GM13977 (cell line): ENCODE results near the gene RPP14.
A peak's percentile ranks its signal among the peaks of the same experiment; 100 is the strongest.

Experiments used
- DNase-seq: peaks from one replicate; pipeline ENCODE4 v3.0.0; 2012; ENCODE audit warnings: low spot score
- in situ Hi-C: fragments of 300-500 bp; cut with MboI; formaldehyde crosslinking; loops from one replicate; pipeline ENCODE4 v1.12.0; 2022; ENCODE audit warnings: low sequenced_read_pairs, low pct_unique_long_range_greater_than_20kb, mixed read lengths, inconsistent platforms; ENCODE audit not compliant: unreplicated experiment
- TF ChIP-seq, protein P1 (sequence below): IDR thresholded peaks from 2 replicates; pipeline ENCODE4 v1.5.1; 2012; ENCODE audit warnings: mild to moderate bottlenecking, control low read depth; ENCODE audit not compliant: insufficient read depth; ENCODE audit errors: extremely low read depth, missing control alignments

Gene RPP14

DNA sequence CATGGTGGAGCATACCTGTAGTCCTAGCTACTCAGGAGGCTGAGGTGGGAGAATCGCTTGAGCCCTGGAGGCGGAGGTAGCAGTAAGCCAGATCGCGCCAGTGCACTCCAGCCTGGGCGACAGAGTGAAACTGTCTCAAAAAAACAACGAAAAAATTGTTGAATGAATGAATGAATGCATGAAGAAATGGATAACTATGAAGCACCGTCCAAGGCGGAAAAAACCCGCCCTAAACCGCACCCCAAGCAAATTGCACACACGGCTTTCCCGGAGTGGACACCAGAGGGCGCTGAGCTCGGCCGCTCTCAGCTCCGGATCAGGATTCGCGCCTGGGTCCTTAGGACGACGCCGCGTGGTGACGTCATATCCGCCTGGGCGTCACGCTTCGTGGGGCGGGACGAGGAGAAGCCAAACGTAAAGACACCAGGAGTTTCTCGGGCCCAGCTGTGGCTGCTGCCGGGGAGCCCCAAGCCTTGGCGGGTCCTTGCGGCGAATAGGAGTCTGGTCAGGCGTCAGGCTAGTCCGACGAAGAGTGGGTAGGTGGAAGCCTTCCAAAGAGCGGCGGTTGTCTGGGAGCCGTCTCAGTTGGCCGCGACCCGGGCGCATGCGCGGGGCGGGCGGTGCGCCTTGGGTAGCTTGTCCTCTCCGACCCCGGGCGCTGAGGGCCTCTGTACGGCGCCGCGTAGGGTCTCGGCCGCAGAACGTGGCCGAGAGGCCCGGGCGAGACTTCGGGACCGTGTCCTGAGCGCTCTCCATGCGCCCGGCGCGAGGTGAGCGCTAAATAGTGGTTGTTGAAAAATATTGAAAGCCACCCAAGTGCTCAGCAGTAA is at the start of gene RPP14, which contains the start of gene HTD2:
TSS of gene RPP14 (plus strand) at position 364 of the 830 bp plus-strand sequence. CDS start 4,085 bp downstream, outside the sequence.
TSS of gene HTD2 (plus strand) at position 639 of the 830 bp plus-strand sequence. CDS start 11,094 bp downstream, outside the sequence.
- in situ Hi-C loops: loop anchor here (25.0 kb wide), 2 partner anchors 294 to 331 kb away; partner anchors contain the start of gene FLNB
- peak; percentile 94 for DNase-seq
- TF ChIP-seq, protein P1, sequence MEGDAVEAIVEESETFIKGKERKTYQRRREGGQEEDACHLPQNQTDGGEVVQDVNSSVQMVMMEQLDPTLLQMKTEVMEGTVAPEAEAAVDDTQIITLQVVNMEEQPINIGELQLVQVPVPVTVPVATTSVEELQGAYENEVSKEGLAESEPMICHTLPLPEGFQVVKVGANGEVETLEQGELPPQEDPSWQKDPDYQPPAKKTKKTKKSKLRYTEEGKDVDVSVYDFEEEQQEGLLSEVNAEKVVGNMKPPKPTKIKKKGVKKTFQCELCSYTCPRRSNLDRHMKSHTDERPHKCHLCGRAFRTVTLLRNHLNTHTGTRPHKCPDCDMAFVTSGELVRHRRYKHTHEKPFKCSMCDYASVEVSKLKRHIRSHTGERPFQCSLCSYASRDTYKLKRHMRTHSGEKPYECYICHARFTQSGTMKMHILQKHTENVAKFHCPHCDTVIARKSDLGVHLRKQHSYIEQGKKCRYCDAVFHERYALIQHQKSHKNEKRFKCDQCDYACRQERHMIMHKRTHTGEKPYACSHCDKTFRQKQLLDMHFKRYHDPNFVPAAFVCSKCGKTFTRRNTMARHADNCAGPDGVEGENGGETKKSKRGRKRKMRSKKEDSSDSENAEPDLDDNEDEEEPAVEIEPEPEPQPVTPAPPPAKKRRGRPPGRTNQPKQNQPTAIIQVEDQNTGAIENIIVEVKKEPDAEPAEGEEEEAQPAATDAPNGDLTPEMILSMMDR: peak; percentile 95

DNA sequence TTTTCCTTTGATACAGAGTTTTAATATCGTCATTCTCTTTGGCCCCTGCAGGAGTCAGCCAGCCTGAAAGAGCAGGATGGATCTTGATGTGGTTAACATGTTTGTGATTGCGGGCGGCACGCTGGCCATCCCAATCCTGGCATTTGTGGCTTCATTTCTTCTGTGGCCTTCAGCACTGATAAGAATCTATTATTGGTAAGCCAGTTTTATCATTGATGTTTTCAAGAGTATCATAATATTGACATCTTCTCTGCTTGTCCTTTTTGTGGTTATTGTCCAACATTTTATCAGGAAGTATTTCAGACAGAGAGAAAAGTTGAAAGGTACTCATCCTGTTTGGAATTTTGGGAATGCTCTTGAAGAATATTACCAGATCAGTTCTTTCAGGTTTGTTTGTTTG is 49.5 kb upstream of the RPP14 start:
- TF ChIP-seq, protein P1: no peak
- DNase-seq: no peak
- in situ Hi-C loops: no loop called here

DNA sequence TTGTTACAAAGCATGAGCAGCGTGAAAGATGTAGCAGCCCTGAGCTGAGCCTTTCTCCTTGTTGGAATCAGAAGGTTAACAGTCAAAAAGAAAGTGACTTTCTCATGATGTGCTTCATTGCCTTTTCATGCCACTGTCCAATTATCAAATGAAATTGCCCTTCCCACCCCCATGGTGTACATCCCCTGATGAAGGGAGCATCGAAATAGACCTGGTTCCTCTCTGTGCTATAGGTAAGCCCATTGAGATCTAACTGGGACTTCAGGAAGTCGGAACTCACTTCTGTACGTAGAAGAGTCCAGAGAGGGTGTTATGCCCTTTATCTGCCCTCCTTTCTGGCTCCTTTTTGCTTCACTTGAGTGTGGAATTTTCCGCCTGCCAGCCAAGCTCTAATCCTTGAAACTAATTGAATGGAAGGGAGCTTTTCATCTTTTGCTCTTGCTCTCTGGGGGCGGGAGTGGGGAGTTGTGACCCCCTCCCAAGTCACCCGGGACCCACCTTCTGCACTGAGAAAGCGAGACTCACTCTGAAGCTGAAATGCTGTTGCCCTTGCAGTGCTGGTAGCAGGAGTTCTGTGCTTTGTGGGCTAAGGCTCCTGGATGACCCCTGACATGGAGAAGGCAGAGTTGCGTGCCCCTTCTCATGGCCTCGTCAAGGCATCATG is 47.5 kb upstream of the RPP14 start:
- in situ Hi-C loops: no loop called here
- no peak for DNase-seq
- TF ChIP-seq, protein P1: no peak

DNA sequence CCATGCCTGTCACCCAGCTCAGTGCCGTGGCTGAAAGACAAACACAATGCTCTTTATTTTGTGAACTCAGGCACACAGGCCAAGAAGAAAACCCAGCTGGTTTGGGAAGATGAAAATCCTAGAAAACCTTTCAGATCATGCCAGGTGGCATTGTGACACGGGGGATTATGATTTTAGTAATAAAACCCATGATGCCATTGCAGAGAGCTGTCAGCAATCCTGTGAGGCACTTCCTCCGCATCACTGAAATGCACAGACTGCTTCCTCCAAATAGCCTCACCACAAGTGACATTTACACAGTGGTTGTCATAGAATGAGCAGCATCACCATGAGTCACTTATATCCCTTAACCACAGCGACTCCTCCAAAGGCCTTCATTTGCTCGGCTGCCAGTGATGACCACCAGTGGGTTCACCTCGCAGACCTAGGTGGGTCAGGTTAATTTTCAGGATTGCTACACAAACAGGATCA is 45.7 kb upstream of the RPP14 start:
- TF ChIP-seq, protein P1: no peak
- no peak for DNase-seq
- in situ Hi-C loops: no loop called here

DNA sequence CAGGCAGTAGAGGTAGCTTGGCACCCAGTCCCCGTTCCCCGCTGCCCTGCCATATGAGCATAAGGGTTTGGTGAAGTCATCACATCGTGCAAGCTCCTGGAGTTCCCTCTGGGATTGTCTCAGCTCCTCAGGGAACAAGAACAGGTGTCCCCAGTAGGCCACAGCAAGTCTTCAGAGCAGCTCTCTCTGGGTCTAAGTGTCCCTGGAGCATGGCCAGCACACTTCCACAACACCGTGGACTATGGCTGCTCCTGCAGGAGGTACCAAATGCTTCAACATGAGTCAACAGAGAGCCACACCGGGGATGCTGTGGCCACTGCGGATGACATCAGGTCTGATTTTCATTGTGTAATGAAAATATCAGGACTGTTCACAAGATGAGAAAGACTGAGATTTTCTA is 45.3 kb upstream of the RPP14 start:
- DNase-seq: no peak
- TF ChIP-seq, protein P1: no peak
- in situ Hi-C loops: no loop called here

DNA sequence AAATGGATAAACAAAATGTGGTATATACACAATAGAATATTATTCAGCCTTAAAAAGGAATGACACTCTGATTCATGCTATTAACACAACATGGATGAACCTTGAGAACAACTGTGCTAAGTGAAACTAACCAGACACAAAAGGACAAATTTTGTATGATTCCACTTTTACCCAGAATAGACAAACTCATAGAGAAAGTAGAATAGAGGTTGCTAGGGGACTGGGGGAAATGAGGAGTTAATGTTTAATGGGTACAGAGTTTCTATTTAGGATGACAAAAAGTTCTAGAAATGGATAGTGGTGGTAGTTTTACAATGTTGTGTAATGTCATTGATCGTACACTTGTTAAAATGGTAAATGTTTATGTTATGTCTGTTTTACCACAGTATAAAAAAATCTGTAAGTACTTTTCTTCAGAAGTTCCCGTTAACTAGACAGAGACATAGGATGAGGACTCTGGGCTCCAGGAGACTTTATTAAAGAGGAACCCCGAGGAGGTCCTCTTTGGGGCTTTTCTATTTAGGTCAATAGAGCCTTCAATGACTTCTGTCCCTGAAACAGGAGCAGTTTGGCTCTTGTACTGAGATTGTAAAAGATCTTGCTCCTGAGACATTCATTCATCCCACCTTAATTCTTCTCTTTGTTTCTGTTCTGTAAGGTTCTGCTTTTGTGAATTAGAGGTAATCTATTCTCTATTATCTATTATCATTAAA is 43.9 kb upstream of the RPP14 start:
- TF ChIP-seq, protein P1: no peak
- no peak for DNase-seq

More for the DNA sequence above, 43.9 kb upstream of the RPP14 start:
- in situ Hi-C loops: no loop called here
